Renal cortex interstitium (tissue), 11 donors: ENCODE data around the gene PKP3. TPM values are rescaled to one million over a fixed set of nuclear protein-coding genes. Genes with fewer than 3 reads are reported as not detected.
"Not testable (repeated sequence)": the region's sequence is repeated elsewhere in the genome, so short reads cannot be mapped to it uniquely, and the experiment has no call there.

Source experiments
- DNase-seq, 11 donors: peaks; one replicate each; pipeline ENCODE4 v3.0.0-alpha.2; 2013; ENCODE audit warnings: low read depth in 9 of 11, low spot score in 4 of 11; ENCODE audit errors: extremely low read depth in 1 of 11
- polyA plus RNA-seq, 3 donors: library from polyadenylated mRNA; unstranded; fragments of 120-200 nt; gene quantifications; one replicate each; pipeline ENCODE4 v1.2.1, GENCODE V29; 2013; ENCODE audit not compliant: insufficient read length in 3 of 3

Gene PKP3
- polyA plus RNA-seq, 3 donors: 3.4 to 5.1 (median 4.6) TPM

DNA sequence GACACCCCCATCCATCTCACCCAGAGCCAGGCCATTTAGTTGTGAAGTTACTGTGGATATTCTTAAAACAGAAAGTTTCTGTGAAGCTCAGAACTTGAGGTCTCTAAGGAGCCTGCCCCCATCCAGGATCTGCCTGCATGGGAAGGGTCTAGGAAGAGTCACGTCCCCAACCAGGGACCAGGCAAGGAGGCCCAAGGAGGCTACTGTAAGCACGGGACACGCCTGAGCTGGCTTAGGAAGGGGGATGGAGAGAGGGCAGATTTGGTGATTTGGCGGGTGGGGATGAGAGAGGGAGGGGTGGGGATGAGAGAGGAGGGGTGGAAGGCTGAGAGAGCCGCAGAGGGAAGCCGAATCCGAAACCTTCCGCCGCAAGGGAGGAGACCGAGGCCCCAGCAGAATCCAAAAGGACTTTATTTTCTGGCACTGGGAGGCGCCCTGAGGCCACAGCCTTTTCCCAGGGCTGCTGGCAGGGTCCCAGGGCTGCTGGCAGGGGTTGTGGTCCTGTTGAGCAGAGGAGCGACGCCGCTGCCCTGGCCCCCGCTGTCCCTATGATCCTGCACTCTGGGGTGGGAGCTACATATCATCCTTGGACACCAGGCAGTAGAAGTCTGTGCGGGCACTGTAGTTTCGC lies 11.4 kb downstream of the PKP3 start:
- no peak for DNase-seq

DNA sequence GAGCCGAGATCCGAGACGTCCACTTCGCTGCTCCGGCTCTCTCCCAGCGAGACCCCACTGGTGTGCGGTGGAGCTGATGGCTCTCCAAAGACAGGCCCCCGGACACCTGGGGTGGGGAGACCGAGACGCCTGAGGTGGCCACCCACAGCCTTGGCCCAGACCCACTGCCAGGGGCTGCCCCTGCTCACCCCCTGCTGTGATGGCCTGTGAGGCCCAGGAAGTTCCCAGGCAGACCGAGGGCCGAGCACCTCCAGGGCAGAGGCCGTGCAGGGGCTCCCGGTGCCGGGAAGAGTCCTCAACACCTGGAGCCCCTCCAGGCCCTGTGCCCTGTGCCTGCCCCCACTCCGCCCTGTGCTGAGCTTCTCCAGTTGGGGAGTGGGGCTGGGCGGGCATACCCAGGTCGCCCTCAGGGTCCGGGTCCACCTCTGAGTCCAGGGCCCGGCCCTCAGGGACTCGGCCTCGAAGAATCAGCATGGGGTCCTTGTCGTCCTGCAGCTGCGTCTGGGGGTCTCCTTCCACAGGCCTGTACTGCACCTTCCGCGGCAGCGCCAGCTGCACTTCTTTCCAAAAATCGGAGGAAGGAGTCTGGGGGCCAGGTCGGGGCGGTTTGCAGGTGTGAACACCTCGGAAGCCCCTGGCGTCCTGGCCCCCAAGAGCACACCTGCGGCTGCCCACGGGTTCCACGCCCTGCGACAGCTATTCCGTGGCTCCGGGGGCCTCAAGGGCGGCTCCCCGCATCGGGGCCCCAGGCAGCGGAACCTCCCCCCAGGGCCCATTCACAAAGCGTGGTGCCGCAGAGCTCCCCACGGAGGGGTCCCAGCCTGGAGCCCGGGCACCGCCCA lies 12.2 kb downstream of the PKP3 start:
- no peak for DNase-seq

DNA sequence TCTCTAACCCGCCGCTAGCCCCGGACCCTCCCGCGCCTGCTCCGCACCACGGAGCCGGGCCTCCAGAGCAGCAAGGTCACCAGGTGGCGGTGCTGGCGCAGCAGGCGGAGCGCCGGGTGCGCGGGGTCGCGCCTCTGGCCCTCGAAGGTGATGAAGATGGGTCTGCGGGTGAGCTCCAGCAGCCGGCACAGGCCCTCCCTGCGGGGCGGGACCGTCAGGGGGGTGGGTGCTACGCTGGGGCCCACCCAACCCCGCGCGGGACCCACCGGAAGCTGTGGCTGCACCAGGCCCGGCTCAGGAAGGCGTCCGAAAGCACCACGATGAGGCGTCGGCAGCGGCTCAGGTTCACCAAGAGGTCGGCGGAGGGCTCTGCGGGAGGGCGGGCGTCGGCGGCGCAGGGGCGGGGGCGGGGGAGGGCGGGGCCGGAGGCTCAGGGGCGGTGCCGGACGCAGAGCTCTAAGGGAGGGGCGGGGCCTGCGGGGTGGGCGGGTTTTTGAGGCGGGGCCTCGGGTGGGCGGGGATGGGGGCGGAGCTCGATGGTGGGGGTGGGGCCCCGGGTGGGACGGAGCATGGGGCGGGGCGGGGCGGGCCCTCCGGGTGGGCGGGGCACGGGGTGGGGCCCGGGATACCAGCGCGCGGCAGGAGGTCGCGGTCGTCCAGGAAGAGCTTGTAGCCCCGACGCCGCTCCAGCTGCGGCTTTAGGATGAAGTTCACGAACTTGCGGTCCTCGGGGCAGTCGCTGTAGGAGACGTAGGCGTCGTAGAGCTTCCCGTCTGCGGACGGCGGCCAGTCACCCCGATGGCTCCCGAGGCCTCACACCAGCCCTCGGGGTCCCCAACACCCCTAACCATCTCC lies 13.0 kb downstream of the PKP3 start:
- DNase-seq: peak in 2 of 11 donors; percentile 51 to 56

DNA sequence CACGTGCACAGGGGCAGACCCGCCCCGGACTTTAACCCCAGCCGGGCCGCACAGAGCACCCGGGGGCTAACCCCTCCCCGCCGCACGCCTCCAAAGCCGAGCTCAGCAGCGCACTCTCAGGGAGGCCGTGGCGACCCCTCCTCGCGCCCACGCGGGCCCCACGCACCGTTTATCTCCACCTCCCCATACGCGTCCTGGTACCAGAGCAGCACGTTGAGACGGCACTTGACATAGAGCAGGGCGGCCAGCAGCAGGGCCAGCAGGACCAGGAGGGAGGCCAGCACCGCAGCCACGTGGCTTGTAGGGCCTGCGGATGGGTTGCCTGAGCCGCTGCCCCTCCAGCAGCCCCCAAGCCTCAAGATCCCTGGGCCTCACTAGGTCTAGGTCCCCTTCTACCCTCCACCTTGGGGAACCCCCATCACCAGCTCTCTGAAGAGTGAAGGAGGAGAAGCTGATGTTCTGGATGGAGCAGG lies 13.7 kb downstream of the PKP3 start:
- no peak for DNase-seq

DNA sequence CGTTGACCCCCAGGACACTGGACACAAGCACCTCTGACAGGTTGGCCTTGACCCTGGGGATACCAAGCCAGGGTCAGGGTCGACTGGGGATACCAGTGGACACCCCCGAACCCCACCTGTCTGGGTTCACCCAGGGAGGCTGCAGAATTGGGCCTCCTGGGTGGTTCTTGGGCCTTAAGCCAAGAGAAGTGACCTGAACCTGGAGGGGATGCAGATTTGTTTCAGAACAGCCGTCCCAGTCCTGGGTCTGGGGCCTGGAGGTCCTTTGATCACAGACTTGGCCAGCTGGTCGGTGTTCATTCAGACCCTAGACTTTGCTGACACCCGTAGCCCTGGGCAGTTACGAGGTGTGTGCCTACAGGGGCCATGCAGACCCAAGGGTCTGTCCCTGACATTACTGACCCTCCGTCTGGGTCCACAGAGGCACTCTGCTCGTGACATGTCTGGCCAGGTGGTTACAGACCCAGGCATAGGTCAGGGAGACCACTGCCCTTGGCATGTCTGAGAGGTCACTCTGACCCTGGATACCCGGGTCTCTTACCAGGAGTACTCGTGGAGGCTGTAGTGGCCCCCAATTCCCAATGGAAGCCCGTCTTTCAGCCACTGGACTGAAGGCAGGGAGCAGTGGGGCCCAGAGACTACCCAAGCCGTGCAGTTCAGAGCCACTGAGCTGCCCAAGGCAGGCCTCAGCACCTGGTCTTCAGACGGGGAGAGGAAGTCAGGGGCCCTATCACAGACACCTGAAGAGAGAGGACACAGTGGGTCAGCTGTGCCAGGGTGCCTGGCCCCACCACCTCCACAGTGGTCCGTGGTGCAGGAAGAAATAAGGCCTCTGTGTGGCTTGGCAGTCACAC lies 14.4 kb downstream of the PKP3 start:
- DNase-seq: no peak

DNA sequence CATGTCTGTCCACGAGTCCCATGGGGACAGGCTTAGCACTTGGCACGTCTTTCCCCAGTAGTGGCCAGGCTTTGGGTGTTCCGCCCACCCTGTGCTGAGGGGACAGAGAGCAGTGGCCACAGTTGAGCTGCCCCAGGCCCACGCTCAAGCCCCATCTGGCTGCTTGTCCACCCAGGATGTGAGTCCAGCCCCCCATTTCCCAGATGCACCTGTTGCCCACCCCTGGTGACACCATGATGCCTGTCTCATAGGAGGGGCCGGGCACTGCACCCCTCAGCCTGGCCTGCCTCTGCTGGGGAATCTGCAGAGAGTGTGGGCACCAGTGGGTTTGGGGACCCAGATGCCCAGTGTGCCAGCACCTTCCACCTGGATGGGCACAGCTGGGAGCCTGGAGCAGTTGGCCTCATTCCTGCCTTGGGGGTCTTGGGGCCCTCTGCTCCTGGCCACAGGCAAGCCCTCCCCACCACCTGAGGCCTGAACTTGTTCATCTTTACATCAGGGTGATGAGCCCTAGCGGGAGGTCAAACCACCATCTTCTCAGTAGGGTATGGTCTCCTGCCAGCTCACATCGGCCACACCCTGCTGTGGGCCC lies 15.1 kb downstream of the PKP3 start:
- DNase-seq: no peak

DNA sequence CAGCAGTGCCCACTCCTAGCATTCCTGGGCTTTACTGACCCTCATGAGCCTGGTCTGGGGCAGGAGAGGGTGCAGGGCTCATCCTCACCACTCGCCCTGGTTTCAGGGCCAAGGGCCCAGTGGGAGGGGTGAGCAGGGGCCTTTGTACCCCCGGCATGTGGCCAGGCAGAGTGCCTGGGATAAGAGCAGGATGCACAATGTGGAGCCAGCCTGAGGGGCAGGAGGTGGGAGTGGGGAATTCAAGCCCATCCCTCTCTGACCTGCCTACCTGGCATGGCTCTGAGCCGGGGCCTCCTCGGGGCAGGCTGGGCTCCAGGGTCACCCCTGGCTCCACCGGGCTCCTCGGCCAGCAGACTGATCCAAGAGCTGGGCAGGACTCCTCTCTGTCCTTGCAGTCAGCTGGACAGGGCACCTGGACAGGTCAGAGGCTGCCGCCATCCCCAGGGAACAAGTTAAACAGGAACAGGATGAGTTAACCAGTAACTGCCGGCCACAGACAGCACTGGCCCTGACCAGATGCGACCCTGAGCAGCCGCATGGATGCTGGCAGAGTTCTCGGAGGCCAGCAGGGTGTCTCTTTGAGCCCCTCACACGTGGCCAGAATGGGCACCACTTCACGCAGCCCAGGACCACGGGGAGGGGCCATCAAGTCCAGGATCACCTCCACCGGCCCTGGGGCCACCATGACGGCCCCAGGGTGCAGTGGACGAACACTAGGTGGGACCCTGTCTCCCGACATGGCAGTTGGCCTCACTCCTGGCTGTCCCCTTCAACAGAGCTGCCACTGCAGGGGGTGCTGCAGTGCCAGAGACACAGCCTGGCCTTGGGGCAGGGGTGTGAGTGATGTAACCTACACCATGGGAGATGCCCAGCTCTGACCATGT lies 15.8 kb downstream of the PKP3 start:
- DNase-seq: no peak

DNA sequence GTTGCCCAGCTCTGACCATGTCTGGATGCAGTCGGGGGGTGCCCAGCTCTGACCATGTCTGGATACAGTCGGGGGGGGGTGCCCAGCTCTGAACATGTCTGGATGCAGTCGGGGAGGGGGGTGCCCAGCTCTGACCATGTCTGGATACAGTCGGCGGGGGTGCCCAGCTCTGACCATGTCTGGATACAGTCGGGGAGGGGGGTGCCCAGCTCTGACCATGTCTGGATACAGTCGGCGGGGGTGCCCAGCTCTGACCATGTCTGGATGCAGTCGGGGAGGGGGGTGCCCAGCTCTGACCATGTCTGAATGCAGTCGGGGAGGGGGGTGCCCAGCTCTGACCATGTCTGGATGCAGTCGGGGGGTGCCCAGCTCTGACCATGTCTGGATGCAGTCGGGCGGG lies 16.7 kb downstream of the PKP3 start:
- not testable (repeated sequence) for DNase-seq

DNA sequence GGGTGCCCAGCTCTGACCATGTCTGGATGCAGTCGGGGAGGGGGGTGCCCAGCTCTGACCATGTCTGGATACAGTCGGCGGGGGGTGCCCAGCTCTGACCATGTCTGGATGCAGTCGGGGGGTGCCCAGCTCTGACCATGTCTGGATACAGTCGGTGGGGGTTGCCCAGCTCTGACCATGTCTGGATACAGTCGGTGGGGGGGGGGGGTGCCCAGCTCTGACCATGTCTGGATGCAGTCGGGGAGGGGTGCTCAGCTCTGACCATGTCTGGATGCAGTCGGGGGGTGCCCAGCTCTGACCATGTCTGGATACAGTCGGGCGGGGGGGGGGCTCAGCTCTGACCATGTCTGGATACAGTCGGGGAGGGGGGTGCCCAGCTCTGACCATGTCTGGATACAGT lies 17.5 kb downstream of the PKP3 start:
- DNase-seq: not testable (repeated sequence)

DNA sequence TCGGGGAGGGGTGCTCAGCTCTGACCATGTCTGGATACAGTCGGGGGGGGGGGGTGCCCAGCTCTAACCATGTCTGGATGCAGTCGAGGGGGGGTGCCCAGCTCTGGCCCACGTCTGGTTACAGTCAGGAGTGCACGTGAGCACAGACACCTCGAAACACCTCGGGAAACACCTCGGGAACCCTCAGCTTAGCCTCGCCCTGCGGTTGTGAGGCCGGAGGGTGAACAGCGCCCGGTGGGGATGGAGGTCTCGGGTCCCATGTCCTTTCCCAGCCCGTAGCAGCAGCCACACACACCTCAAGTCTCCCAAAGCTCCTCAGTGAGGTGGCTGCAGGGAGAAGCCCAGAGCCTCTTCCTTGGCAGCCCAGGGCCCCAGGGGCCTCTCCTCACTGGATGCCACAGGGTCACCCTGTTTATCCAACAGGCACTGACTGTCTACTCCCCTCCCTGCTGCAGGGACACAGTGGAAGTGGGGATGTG lies 18.7 kb downstream of the PKP3 start:
- no peak for DNase-seq

DNA sequence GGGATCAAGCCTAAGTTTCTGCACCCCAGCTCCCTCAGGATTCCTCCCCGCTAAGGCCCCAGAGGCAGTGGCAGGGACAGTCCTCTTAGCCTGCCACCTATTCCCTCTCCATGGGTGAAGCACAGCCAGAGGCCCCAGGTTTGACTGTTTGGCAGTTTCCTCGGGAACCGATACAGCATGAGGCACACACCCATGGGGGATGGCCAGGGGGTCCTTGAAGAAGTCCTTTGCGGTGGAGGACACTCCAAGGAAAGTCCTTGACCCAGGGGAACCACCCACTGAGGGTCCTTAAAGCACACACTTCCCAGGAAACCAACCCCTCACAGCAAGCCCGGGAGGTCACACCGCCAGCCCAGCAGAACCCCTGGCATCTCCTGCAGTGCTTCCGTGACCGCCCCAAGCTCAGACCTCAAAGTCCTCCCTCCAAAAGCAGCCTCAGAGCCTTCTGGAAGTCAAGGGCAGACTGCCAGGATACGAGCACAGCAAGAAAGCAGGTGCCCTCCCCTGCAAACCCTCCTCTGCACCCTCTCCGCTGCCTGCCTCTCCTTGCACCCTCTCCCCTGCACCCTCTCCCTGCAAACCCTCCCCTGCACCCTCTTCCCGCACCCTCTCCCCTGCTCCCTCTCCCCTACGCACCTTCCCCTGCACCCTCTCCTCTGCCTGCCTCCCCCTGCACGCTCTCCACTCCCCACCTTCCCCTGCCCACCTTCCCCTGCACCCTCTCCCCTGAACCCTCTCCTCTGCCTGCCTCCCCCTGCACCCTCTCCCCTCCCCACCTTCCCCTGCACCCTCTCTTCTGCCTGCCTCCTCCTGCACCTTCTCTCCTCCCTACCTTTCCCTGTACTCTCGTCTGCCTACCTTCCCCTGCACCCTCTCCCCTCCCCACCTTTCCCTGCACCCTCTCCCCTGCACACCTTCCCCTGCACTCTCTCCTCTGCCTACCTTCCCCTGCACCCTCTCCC lies 19.4 kb downstream of the PKP3 start:
- no peak for DNase-seq

DNA sequence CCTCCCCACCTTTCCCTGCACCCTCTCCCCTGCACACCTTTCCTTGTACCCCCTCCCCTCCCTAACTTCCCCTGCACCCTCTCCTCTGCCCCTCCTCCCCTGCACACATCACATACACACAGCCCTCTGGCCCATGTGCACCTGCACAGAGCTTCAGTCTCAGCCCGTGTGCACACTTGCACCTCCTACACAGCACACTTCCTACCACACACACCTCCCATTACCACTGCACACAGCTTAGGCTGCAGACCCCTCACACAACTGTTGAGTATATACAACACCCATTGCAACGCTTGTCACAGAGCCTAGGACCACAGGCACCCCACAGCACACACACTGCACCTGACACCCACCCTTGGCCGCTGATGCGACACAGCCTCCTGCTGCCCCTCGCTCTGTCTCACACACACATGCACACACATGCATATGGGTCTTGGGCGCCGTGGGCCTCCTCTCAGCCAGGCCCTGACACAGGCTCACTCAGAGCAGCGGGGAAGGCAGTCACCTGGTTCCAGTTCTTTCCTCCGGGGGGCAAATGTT lies 20.4 kb downstream of the PKP3 start:
- no peak for DNase-seq

DNA sequence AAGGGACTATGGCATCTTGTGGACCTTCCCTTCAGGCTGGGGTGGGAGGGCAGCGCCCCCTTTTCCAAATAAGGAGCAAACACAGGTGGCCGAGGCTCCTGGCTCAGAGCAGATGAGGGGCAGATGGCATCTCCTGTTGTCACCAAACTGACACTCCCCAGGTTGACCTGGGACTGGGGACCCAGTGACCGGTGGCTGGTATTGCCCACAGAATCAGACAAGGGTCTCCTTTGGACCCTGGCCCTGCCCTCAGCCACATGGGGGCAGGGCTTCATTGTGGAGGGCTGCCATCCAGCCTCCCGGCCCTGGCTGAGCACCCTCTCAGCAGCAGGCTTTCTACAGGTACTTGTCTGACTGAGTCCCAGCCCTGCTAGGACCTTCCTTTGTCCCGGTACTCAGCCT lies 21.6 kb downstream of the PKP3 start:
- DNase-seq: no peak

DNA sequence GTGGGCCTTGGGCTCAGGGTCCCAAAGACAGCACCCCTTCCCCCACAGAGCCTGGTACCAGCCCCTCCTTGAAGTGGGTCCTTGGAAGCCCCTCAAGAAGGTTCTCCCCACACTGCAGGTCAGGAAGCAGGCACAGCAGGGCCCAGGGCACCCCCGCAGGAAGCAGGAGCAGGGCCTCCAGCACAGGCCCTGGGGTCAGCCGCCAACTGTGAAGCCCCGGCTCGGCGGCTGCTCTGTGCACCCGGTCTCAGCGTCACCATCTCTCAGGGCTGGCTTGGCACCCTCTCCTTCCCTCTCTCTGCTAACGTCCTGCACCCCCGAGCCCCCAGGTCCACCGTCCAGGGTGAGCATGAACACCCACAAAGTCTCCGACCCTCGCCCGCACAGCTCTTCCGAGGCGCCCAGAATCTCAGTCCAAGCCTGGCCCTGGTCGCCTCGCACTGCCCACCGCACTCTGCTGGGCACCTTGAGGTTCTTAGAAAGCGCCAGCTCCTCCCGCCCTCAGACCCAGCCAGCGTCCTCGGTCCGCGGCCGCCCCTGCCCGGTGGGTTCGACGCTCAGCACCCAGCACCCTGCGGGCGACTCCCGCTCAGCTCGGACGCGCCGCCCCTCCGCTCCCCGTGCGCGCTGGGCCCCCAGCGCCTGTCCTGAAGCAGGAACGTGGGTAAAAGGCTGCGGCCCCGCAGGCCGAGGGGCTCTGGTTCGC lies 22.2 kb downstream of the PKP3 start:
- DNase-seq: no peak
